Epithelial cell of alveolus of lung (primary cell): ENCODE measurements around the gene FGF2. TPM values are rescaled to one million over a fixed set of nuclear protein-coding genes. Genes with fewer than 3 reads are reported as not detected.

ENCODE experiments used
- total RNA-seq: library from RNA; depleted of rRNA; stranded (reverse); fragments of >200 nt; gene quantifications from 2 replicates; pipeline ENCODE4 v1.2.1, GENCODE V29; 2015

FGF2 gene
- 24.0 and 40.2 TPM in 2 replicates for total RNA-seq

DNA sequence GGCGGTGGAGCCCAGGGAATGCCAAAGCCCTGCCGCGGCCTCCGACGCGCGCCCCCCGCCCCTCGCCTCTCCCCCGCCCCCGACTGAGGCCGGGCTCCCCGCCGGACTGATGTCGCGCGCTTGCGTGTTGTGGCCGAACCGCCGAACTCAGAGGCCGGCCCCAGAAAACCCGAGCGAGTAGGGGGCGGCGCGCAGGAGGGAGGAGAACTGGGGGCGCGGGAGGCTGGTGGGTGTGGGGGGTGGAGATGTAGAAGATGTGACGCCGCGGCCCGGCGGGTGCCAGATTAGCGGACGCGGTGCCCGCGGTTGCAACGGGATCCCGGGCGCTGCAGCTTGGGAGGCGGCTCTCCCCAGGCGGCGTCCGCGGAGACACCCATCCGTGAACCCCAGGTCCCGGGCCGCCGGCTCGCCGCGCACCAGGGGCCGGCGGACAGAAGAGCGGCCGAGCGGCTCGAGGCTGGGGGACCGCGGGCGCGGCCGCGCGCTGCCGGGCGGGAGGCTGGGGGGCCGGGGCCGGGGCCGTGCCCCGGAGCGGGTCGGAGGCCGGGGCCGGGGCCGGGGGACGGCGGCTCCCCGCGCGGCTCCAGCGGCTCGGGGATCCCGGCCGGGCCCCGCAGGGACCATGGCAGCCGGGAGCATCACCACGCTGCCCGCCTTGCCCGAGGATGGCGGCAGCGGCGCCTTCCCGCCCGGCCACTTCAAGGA is at the start of gene FGF2:
Gene FGF2, plus strand, starts transcription at position 279 of the 705 bp plus-strand sequence. Its CDS starts 344 bp downstream, at position 623.

DNA sequence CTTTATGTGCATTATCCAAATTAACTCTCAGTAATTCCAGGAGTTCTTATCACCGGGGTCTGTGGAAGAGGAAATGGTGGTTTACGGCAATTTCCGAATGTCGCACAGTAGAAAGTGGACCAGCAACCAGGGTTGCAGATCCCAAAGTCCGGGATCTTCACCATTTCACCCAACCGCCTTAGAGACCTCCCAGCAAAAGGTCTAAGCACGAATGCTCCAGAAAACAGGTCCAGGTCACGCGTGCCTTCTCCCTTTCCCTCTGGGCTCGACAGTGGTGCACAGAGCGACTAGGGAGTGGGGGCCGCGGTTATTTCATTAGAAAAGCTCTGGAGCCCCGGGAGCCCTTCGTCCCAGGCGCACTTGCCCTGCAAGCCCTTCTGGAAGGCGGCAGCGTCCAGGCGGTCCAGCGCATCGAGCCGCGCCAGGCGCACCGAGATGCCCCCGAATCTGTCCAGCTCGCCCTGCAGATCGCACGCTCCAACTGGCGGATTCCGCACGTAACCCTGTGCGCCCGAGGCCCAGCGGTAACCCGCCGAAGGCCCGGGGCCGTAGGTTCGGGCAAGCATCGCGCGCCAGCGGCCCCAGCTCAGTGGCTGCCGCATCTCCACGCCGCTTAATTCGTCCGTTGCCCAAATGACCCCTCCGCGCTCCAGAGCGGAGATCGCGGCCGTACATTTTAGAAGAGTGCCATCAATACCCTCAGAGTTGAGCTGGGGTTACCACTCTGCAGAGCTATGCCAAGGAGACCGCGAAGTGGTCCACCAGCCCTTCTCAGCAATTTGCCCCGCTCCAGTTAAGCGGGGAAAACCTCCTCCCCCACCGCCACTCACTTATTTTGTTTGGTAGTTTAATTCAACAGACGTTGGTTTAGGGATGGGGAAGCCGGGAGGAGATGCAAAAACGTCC is 95.6 kb downstream of the FGF2 start, which contains the start of gene NUDT6:
Gene NUDT6, minus strand, starts transcription at position 627 of the 906 bp plus-strand sequence. Its CDS starts 25 bp downstream, at position 602.

Other genes starting within 250 kb of the FGF2 start
- gene IL21, start 205.8 kb upstream of the FGF2 start, total RNA-seq = not detected in 2 replicates
- 2.2 and 3.9 TPM in 2 replicates for gene BBS12, start 94.1 kb upstream of the FGF2 start, total RNA-seq
- 7.5 and 20.4 TPM in 2 replicates for gene NUDT6, start 95.8 kb downstream of the FGF2 start, total RNA-seq